K562 (cell line): ENCODE data around the gene HYOU1.

Experiments
- CREM ChIP-seq: IDR thresholded peaks from 2 replicates; pipeline ENCODE4 v1.6.1; 2014; ENCODE audit warnings: antibody characterized with exemption, low read depth
- GABPA ChIP-seq: fragments of 200-800 bp; sonication (Bioruptor generic); conservative IDR thresholded peaks from 2 replicates; pipeline ENCODE4 v1.6.1; 2016; ENCODE audit warnings: low read depth, missing genetic modification characterization, missing compliant biosample characterization
- GABPB2 ChIP-seq: fragments of 250-450 bp; sonication (Bioruptor Pico); conservative IDR thresholded peaks from 2 replicates; pipeline ENCODE4 v1.5.1; 2021; ENCODE audit warnings: mild to moderate bottlenecking
- GATAD2A ChIP-seq: fragments of 450-650 bp; IDR thresholded peaks from 2 replicates; pipeline ENCODE4 v1.6.1; 2017
- MAFF ChIP-seq: IDR thresholded peaks from 2 replicates; pipeline ENCODE4 v1.6.1; 2012; ENCODE audit warnings: low read length, improper control_type of control experiment
- RBM39 ChIP-seq: fragments of 200-400 bp; formaldehyde crosslinking; optimal IDR thresholded peaks from 2 replicates; pipeline ENCODE3; 2018; ENCODE audit warnings: low read depth, low read length
- TCF3 ChIP-seq: sonication (generic); formaldehyde crosslinking; IDR thresholded peaks from 2 replicates; pipeline ENCODE4 v1.4.0; 2020; ENCODE audit warnings: mild to moderate bottlenecking, missing genetic modification reagents
- ZNF707 ChIP-seq: fragments of 250-450 bp; sonication (Bioruptor Pico); conservative IDR thresholded peaks from 2 replicates; pipeline ENCODE4 v1.8.0; 2022; ENCODE audit warnings: inconsistent platforms, mild to moderate bottlenecking, moderate library complexity
- TF ChIP-seq, protein P1 (sequence below): sonication (generic); formaldehyde crosslinking; IDR thresholded peaks from 2 replicates; pipeline ENCODE4 v1.8.1; 2022; ENCODE audit warnings: missing genetic modification reagents
- TF ChIP-seq, protein P2 (sequence below): IDR thresholded peaks from 3 replicates; pipeline ENCODE4 v1.6.1; 2011; ENCODE audit warnings: borderline replicate concordance, mild to moderate bottlenecking; ENCODE audit not compliant: insufficient read length, insufficient read depth
- TF ChIP-seq, protein P3 (sequence below), 3 experiments: IDR thresholded peaks in 2 of 3; conservative IDR thresholded peaks in 1 of 3; 2 replicates each; pipeline ENCODE4 v1.5.1; 2011 to 2012; ENCODE audit warnings: low read length in 3 of 3, mild to moderate bottlenecking in 3 of 3, control low read depth in 2 of 3, improper control_type of control experiment in 1 of 3, inconsistent platforms in 1 of 3, low read depth in 1 of 3, mixed read lengths in 1 of 3, moderate library complexity in 1 of 3; ENCODE audit not compliant: insufficient read depth in 2 of 3

DNA sequence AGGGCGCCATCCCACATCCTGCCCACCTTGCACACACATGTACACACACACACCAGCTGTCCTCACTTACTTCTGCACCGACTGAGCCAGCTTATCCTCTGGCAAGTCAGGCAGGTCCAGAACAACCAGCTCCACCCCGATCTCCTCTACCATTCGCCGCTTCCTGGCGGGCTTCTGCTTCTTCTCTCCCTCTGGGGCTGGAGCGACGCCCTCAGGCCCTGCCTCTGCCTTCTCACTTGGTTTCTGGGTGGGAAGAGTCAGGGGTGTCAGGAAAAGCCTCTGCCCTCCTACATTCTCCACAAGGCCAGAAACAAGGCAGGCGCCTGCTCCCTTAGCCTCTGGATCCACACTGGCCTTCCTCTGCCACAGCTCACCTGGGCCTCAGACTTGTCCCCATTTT, 8.4 kb downstream of the HYOU1 start:
- TF ChIP-seq, protein P1, sequence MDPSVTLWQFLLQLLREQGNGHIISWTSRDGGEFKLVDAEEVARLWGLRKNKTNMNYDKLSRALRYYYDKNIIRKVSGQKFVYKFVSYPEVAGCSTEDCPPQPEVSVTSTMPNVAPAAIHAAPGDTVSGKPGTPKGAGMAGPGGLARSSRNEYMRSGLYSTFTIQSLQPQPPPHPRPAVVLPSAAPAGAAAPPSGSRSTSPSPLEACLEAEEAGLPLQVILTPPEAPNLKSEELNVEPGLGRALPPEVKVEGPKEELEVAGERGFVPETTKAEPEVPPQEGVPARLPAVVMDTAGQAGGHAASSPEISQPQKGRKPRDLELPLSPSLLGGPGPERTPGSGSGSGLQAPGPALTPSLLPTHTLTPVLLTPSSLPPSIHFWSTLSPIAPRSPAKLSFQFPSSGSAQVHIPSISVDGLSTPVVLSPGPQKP = no peak
- TF ChIP-seq GABPB2 (CRISPR knock-in tag) (no peak), GATAD2A (no peak), ZNF707 (CRISPR knock-in tag) (no peak), RBM39 (no peak), CREM (no peak), TCF3 (CRISPR knock-in tag) (no peak), GABPA (no peak), MAFF (no peak)
- TF ChIP-seq, protein P2, sequence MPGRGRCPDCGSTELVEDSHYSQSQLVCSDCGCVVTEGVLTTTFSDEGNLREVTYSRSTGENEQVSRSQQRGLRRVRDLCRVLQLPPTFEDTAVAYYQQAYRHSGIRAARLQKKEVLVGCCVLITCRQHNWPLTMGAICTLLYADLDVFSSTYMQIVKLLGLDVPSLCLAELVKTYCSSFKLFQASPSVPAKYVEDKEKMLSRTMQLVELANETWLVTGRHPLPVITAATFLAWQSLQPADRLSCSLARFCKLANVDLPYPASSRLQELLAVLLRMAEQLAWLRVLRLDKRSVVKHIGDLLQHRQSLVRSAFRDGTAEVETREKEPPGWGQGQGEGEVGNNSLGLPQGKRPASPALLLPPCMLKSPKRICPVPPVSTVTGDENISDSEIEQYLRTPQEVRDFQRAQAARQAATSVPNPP = no peak
- TF ChIP-seq, protein P3, sequence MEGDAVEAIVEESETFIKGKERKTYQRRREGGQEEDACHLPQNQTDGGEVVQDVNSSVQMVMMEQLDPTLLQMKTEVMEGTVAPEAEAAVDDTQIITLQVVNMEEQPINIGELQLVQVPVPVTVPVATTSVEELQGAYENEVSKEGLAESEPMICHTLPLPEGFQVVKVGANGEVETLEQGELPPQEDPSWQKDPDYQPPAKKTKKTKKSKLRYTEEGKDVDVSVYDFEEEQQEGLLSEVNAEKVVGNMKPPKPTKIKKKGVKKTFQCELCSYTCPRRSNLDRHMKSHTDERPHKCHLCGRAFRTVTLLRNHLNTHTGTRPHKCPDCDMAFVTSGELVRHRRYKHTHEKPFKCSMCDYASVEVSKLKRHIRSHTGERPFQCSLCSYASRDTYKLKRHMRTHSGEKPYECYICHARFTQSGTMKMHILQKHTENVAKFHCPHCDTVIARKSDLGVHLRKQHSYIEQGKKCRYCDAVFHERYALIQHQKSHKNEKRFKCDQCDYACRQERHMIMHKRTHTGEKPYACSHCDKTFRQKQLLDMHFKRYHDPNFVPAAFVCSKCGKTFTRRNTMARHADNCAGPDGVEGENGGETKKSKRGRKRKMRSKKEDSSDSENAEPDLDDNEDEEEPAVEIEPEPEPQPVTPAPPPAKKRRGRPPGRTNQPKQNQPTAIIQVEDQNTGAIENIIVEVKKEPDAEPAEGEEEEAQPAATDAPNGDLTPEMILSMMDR (IDR thresholded peaks at IDR 0.05 in 2 of 3, conservative IDR thresholded peaks at IDR 0.05 in 1 of 3; ENCODE audit: insufficient read depth in 2 of 3, low read depth in 1 of 3, low read length in 3 of 3) = no peak
